ENCODE measurements around the gene PLRG1. TPM values are rescaled to one million over a fixed set of nuclear protein-coding genes. Genes with fewer than 3 reads are reported as not detected.

The PLRG1 gene
- polyA plus RNA-seq, 1 donor from 2014 or later = 133 TPM

GRCh38 chr4:154578919-154579318 is 28.7 kb upstream of the PLRG1 start:
- Histone ChIP-seq H3K27me3 (ENCODE audit: insufficient read depth, low read depth, low read length) (no peaks in the 10 kb centered on the region), H3K27ac (ENCODE audit: low read length) (no peak overlapping the region), H3K9me2 (ENCODE audit: insufficient read depth, low read length) (no peaks in the 10 kb centered on the region), H3K9ac (ENCODE audit: low read length) (no peak overlapping the region), H3K9me3 (ENCODE audit: low read length) (no peaks in the 10 kb centered on the region), H3F3A (ENCODE audit: insufficient read depth, low read length, poor library complexity, severe bottlenecking) (no peaks in the 10 kb centered on the region), H2AFZ (ENCODE audit: low read depth, low read length) (no peak overlapping the region), H3K79me2 (replicated peaks; ENCODE audit: insufficient read depth, low read length) (no peaks in the 10 kb centered on the region), H3K4me2 (ENCODE audit: low read length) (no peak overlapping the region), H3K36me3 (ENCODE audit: insufficient read depth, low read length) (no peaks in the 10 kb centered on the region), H3K4me3 (ENCODE audit: low read length) (no peak overlapping the region), H4K20me1 (ENCODE audit: insufficient read depth) (no peaks in the 10 kb centered on the region)
- TF ChIP-seq SMC3 (conservative IDR thresholded peaks at IDR 0.05; ENCODE audit: poor library complexity) = no peak
- no peak for TF ChIP-seq EP300 (conservative IDR thresholded peaks at IDR 0.05; ENCODE audit: poor library complexity, severe bottlenecking)
- TF ChIP-seq RAD21 (conservative IDR thresholded peaks at IDR 0.05) = no peak
- no peak for TF ChIP-seq CTCF (IDR thresholded peaks at IDR 0.05; ENCODE audit: poor library complexity, severe bottlenecking)
- no peak for TF ChIP-seq MXI1 (conservative IDR thresholded peaks at IDR 0.05; ENCODE audit: poor library complexity, severe bottlenecking)
- TF ChIP-seq EZH2 (IDR thresholded peaks at IDR 0.05; ENCODE audit: borderline replicate concordance, insufficient read depth, low read length, poor library complexity, severe bottlenecking) = no peak
- TF ChIP-seq POLR2AphosphoS5 (IDR thresholded peaks at IDR 0.05) = no peak
- no peak for TF ChIP-seq REST (IDR thresholded peaks at IDR 0.05; ENCODE audit: borderline replicate concordance)
- TF ChIP-seq TAF1 (IDR thresholded peaks at IDR 0.05; ENCODE audit: low read depth) = no peak

GRCh38 chr4:154577324-154577723 is 27.1 kb upstream of the PLRG1 start:
- Histone ChIP-seq H3K27me3 (ENCODE audit: insufficient read depth, low read depth, low read length) (no peaks in the 10 kb centered on the region), H2AFZ (ENCODE audit: low read depth, low read length) (no peak overlapping the region), H3K4me3 (ENCODE audit: low read length) (no peak overlapping the region), H3K9me3 (ENCODE audit: low read length) (no peaks in the 10 kb centered on the region), H3K9ac (ENCODE audit: low read length) (no peak overlapping the region), H3K79me2 (replicated peaks; ENCODE audit: insufficient read depth, low read length) (no peaks in the 10 kb centered on the region), H4K20me1 (ENCODE audit: insufficient read depth) (no peaks in the 10 kb centered on the region), H3K27ac (ENCODE audit: low read length) (no peak overlapping the region), H3K4me2 (ENCODE audit: low read length) (no peak overlapping the region), H3F3A (ENCODE audit: insufficient read depth, low read length, poor library complexity, severe bottlenecking) (no peaks in the 10 kb centered on the region), H3K9me2 (ENCODE audit: insufficient read depth, low read length) (no peaks in the 10 kb centered on the region), H3K36me3 (ENCODE audit: insufficient read depth, low read length) (no peaks in the 10 kb centered on the region)
- no peak for TF ChIP-seq TAF1 (IDR thresholded peaks at IDR 0.05; ENCODE audit: low read depth)
- no peak for TF ChIP-seq MXI1 (conservative IDR thresholded peaks at IDR 0.05; ENCODE audit: poor library complexity, severe bottlenecking)
- TF ChIP-seq RAD21 (conservative IDR thresholded peaks at IDR 0.05) = no peak
- no peak for TF ChIP-seq EZH2 (IDR thresholded peaks at IDR 0.05; ENCODE audit: borderline replicate concordance, insufficient read depth, low read length, poor library complexity, severe bottlenecking)
- TF ChIP-seq REST (IDR thresholded peaks at IDR 0.05; ENCODE audit: borderline replicate concordance) = no peak
- no peak for TF ChIP-seq CTCF (IDR thresholded peaks at IDR 0.05; ENCODE audit: poor library complexity, severe bottlenecking)
- no peak for TF ChIP-seq SMC3 (conservative IDR thresholded peaks at IDR 0.05; ENCODE audit: poor library complexity)
- TF ChIP-seq POLR2AphosphoS5 (IDR thresholded peaks at IDR 0.05) = no peak
- TF ChIP-seq EP300 (conservative IDR thresholded peaks at IDR 0.05; ENCODE audit: poor library complexity, severe bottlenecking) = no peak

Measured in neural cell (in vitro differentiated cells).